Body of pancreas (tissue), 4 donors: ENCODE results near the gene MAP3K9.

Experiments
- CTCF ChIP-seq, 7 experiments: fragments of 450-650 bp in 4 of 7; fragments of 200-600 bp in 3 of 7; sonication (generic) in 3 of 7; IDR thresholded peaks; one replicate each; pipeline ENCODE4 v1.5.1; 2016 to 2019; ENCODE audit warnings: antibody characterized with exemption in 7 of 7
- POLR2A ChIP-seq, 3 donors: fragments of 450-650 bp; IDR thresholded peaks; one replicate each; pipeline ENCODE4 v1.6.1; 2016; ENCODE audit warnings: antibody characterized with exemption in 3 of 3, mild to moderate bottlenecking in 2 of 3

GRCh38 chr14:70858641-70859040, 49.3 kb upstream of the MAP3K9 start:
- TF ChIP-seq CTCF (IDR thresholded peaks at IDR 0.05): no peak
- no peak for TF ChIP-seq POLR2A (IDR thresholded peaks at IDR 0.05)
